ENCODE measurements around the gene PLEKHG3.

Gene PLEKHG3

GRCh38 chr14:64758691-64759554 is 54.7 kb downstream of the PLEKHG3 start:
- H3K4me3 ChIP-seq (ENCODE audit: low read length), result no peak overlapping the region
- H4K20me1 ChIP-seq (ENCODE audit: control insufficient read depth, insufficient read depth, low read depth, low read length), result no peaks in the 10 kb centered on the region
- H3K36me3 ChIP-seq (ENCODE audit: control insufficient read depth, low read length), result no peaks in the 10 kb centered on the region
- no peak overlapping the region for H3K4me2 ChIP-seq (ENCODE audit: low read length)
- no peaks in the 10 kb centered on the region for H3K9me3 ChIP-seq (ENCODE audit: control insufficient read depth, insufficient read depth, low read length)
- TF ChIP-seq EZH2phosphoT487 (IDR thresholded peaks at IDR 0.05; ENCODE audit: borderline replicate concordance, low read length) (no peak), CTCF (IDR thresholded peaks at IDR 0.05; ENCODE audit: low read depth, low read length, poor library complexity, severe bottlenecking) (no peak)
- no peak overlapping the region for H3K27ac ChIP-seq (ENCODE audit: low read depth, low read length)
- H3F3A ChIP-seq (ENCODE audit: control insufficient read depth, insufficient read depth), result no peaks in the 10 kb centered on the region
- H3K79me2 ChIP-seq (ENCODE audit: control insufficient read depth, low read length), result no peaks in the 10 kb centered on the region
- no peaks in the 10 kb centered on the region for H3K9me2 ChIP-seq (replicated peaks; ENCODE audit: control insufficient read depth, low read length)
- H3K4me1 ChIP-seq (ENCODE audit: control insufficient read depth, low read length), result peaks cover 12% of the 10 kb centered on the region; the same call in 1 of the 2 replicates
- peaks cover 7% of the 10 kb centered on the region; the same call in 1 of the 2 replicates for H3K27me3 ChIP-seq (ENCODE audit: control insufficient read depth, low read length)

- Histone ChIP-seq H3K27me3 (ENCODE audit: control insufficient read depth, low read length) (peaks cover 9% of the 10 kb centered on the region; the same call in 1 of the 2 replicates), H3K4me2 (ENCODE audit: low read length) (no peak overlapping the region), H3K4me3 (ENCODE audit: low read length) (no peak overlapping the region), H3K27ac (ENCODE audit: low read depth, low read length) (no peak overlapping the region), H3K79me2 (ENCODE audit: control insufficient read depth, low read length) (no peaks in the 10 kb centered on the region), H4K20me1 (ENCODE audit: control insufficient read depth, insufficient read depth, low read depth, low read length) (no peaks in the 10 kb centered on the region), H3K9me3 (ENCODE audit: control insufficient read depth, insufficient read depth, low read length) (no peaks in the 10 kb centered on the region), H3K9me2 (replicated peaks; ENCODE audit: control insufficient read depth, low read length) (no peaks in the 10 kb centered on the region), H3K4me1 (ENCODE audit: control insufficient read depth, low read length) (peaks cover 14% of the 10 kb centered on the region), H3F3A (ENCODE audit: control insufficient read depth, insufficient read depth) (no peaks in the 10 kb centered on the region), H3K36me3 (ENCODE audit: control insufficient read depth, low read length) (no peaks in the 10 kb centered on the region)
- no peak for TF ChIP-seq CTCF (IDR thresholded peaks at IDR 0.05; ENCODE audit: low read depth, low read length, poor library complexity, severe bottlenecking)
- no peak for TF ChIP-seq EZH2phosphoT487 (IDR thresholded peaks at IDR 0.05; ENCODE audit: borderline replicate concordance, low read length)
Measured at GRCh38 chr14:64759555-64759938, 55.3 kb downstream of the PLEKHG3 start.

- H3K27me3 ChIP-seq (ENCODE audit: control insufficient read depth, low read length), result peaks cover 9% of the 10 kb centered on the region; the same call in 1 of the 2 replicates
- no peaks in the 10 kb centered on the region for H3K79me2 ChIP-seq (ENCODE audit: control insufficient read depth, low read length)
- H3K36me3 ChIP-seq (ENCODE audit: control insufficient read depth, low read length), result no peaks in the 10 kb centered on the region
- H3K4me2 ChIP-seq (ENCODE audit: low read length), result no peak overlapping the region
- no peak overlapping the region for H3K4me3 ChIP-seq (ENCODE audit: low read length)
- no peaks in the 10 kb centered on the region for H3K9me3 ChIP-seq (ENCODE audit: control insufficient read depth, insufficient read depth, low read length)
- no peak for TF ChIP-seq EZH2phosphoT487 (IDR thresholded peaks at IDR 0.05; ENCODE audit: borderline replicate concordance, low read length)
- TF ChIP-seq CTCF (IDR thresholded peaks at IDR 0.05; ENCODE audit: low read depth, low read length, poor library complexity, severe bottlenecking), result peak; percentile 91
- H3K4me1 ChIP-seq (ENCODE audit: control insufficient read depth, low read length), result peaks cover 16% of the 10 kb centered on the region
- H3K27ac ChIP-seq (ENCODE audit: low read depth, low read length), result no peak overlapping the region
- H3F3A ChIP-seq (ENCODE audit: control insufficient read depth, insufficient read depth), result no peaks in the 10 kb centered on the region
- H4K20me1 ChIP-seq (ENCODE audit: control insufficient read depth, insufficient read depth, low read depth, low read length), result no peaks in the 10 kb centered on the region
- no peaks in the 10 kb centered on the region for H3K9me2 ChIP-seq (replicated peaks; ENCODE audit: control insufficient read depth, low read length)
Measured at GRCh38 chr14:64760146-64760755, 56.0 kb downstream of the PLEKHG3 start.
